DOHH2 (cell line): ENCODE data around the gene HPS3.

Source experiments
- H3F3A ChIP-seq: fragments of 200-600 bp; sonication (generic), shearing (Covaris generic); 2 replicates; pipeline ENCODE4 v1.6.0; 2016; ENCODE audit warnings: antibody characterized with exemption, mild to moderate bottlenecking; ENCODE audit not compliant: control insufficient read depth, insufficient read depth
- H3K27ac ChIP-seq: fragments of 200-600 bp; sonication (generic); 2 replicates; pipeline ENCODE4 v1.5.1; 2014; ENCODE audit warnings: low read depth, mild to moderate bottlenecking, low read length, moderate library complexity
- H3K27me3 ChIP-seq: fragments of 200-600 bp; sonication (generic); 2 replicates; pipeline ENCODE4 v1.6.1; 2014; ENCODE audit warnings: mild to moderate bottlenecking, low read length, mixed read lengths; ENCODE audit not compliant: control insufficient read depth
- H3K36me3 ChIP-seq: fragments of 200-600 bp; sonication (generic); 2 replicates; pipeline ENCODE4 v1.6.1; 2014; ENCODE audit warnings: mild to moderate bottlenecking, low read length, moderate library complexity, mixed read lengths; ENCODE audit not compliant: control insufficient read depth
- H3K4me1 ChIP-seq: fragments of 200-600 bp; sonication (generic); 2 replicates; pipeline ENCODE4 v1.6.1; 2014; ENCODE audit warnings: mild to moderate bottlenecking, low read length, mixed read lengths; ENCODE audit not compliant: control insufficient read depth
- H3K4me2 ChIP-seq: fragments of 200-600 bp; sonication (generic); 2 replicates; pipeline ENCODE4 v1.6.0; 2014; ENCODE audit warnings: mild to moderate bottlenecking, low read length, moderate library complexity
- H3K4me3 ChIP-seq: fragments of 200-600 bp; sonication (generic); 2 replicates; pipeline ENCODE4 v1.5.1; 2014; ENCODE audit warnings: mild to moderate bottlenecking, low read length, mixed read lengths
- H3K79me2 ChIP-seq: fragments of 200-600 bp; sonication (generic); 2 replicates; pipeline ENCODE4 v1.6.1; 2014; ENCODE audit warnings: mild to moderate bottlenecking, low read length, mixed read lengths; ENCODE audit not compliant: control insufficient read depth
- H3K9me2 ChIP-seq: fragments of 200-600 bp; sonication (generic); replicated peaks from 2 replicates; pipeline ENCODE4 v1.6.1; 2014; ENCODE audit warnings: mild to moderate bottlenecking, low read length, mixed read lengths; ENCODE audit not compliant: control insufficient read depth
- H3K9me3 ChIP-seq: fragments of 200-600 bp; sonication (generic); 2 replicates; pipeline ENCODE4 v1.6.1; 2014; ENCODE audit warnings: antibody characterized with exemption, low read length, mixed read lengths; ENCODE audit not compliant: control insufficient read depth, insufficient read depth
- H4K20me1 ChIP-seq: fragments of 200-600 bp; sonication (generic); 2 replicates; pipeline ENCODE4 v1.6.0; 2014; ENCODE audit warnings: low read depth, mild to moderate bottlenecking, antibody characterized with exemption, low read length, moderate library complexity; ENCODE audit not compliant: control insufficient read depth, insufficient read depth
- CTCF ChIP-seq: fragments of 200-600 bp; sonication (generic); IDR thresholded peaks from one replicate; pipeline ENCODE4 v1.5.1; 2014; ENCODE audit warnings: antibody characterized with exemption, mild to moderate bottlenecking, low read depth, low read length; ENCODE audit not compliant: poor library complexity, severe bottlenecking
- EZH2phosphoT487 ChIP-seq: fragments of 200-600 bp; sonication (generic); IDR thresholded peaks from 2 replicates; pipeline ENCODE4 v1.6.1; 2017; ENCODE audit warnings: borderline replicate concordance, mild to moderate bottlenecking, antibody characterized with exemption, low read length, moderate library complexity, mixed read lengths

HPS3 gene

GRCh38 chr3:149214702-149215101, 85.3 kb downstream of the HPS3 start:
- Histone ChIP-seq H3K27ac (no peak overlapping the region), H3K36me3 (no peaks in the 10 kb centered on the region), H3K4me3 (no peak overlapping the region), H3K9me3 (peaks cover 2% of the 10 kb centered on the region; the same call in 1 of the 2 replicates), H4K20me1 (no peaks in the 10 kb centered on the region), H3K4me1 (no peaks in the 10 kb centered on the region), H3K4me2 (no peak overlapping the region), H3F3A (no peaks in the 10 kb centered on the region), H3K79me2 (no peaks in the 10 kb centered on the region), H3K9me2 (no peaks in the 10 kb centered on the region), H3K27me3 (no peaks in the 10 kb centered on the region)
- TF ChIP-seq EZH2phosphoT487 (no peak), CTCF (no peak)

GRCh38 chr3:149215515-149215914, 86.1 kb downstream of the HPS3 start:
- no peaks in the 10 kb centered on the region for H3K4me1 ChIP-seq
- no peak overlapping the region for H3K4me2 ChIP-seq
- no peaks in the 10 kb centered on the region for H3K79me2 ChIP-seq
- no peak overlapping the region for H3K4me3 ChIP-seq
- H3K27me3 ChIP-seq = no peaks in the 10 kb centered on the region
- no peak overlapping the region for H3K27ac ChIP-seq
- H3K9me3 ChIP-seq = peaks cover 2% of the 10 kb centered on the region; the same call in 1 of the 2 replicates
- no peaks in the 10 kb centered on the region for H3K9me2 ChIP-seq
- no peaks in the 10 kb centered on the region for H3F3A ChIP-seq
- no peaks in the 10 kb centered on the region for H3K36me3 ChIP-seq
- TF ChIP-seq CTCF (no peak), EZH2phosphoT487 (no peak)
- no peaks in the 10 kb centered on the region for H4K20me1 ChIP-seq

DNA sequence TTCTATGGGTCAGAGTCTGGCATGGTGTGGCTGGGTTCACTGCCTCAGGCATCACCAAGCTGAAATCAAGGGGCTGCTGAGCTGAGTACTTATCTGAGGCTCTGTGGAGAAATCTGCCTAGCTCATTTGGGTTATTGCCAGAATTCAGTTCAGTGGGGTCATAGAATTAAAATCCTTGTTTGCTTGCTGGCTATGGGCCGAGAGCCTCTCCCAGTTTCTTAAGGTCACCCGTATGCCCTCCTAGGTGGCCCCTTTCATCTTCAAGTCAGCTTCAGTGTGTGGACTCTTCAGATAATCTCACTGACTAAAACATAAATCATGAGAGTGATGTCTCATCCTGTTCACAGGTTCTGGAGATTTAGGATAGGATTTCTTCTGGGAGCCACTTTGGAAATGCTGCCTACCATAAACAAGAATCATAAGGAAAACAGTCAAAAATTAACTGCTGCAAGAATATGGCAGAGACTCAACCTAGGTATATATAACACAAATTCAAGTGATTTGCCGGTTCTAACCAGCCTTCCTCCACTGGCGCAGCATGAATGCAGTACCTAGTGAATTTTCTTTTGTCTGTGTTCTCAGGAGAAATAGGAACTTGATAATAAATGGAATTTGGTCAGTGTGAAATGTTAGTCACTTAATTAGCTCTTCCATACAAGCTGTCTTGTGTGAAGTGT, 86.9 kb downstream of the HPS3 start:
- no peaks in the 10 kb centered on the region for H3K4me1 ChIP-seq
- no peaks in the 10 kb centered on the region for H3F3A ChIP-seq
- H3K27me3 ChIP-seq = no peaks in the 10 kb centered on the region
- no peaks in the 10 kb centered on the region for H3K79me2 ChIP-seq
- H3K9me2 ChIP-seq = no peaks in the 10 kb centered on the region
- TF ChIP-seq CTCF = no peak
- TF ChIP-seq EZH2phosphoT487 = no peak
- H3K27ac ChIP-seq = no peak overlapping the region
- no peak overlapping the region for H3K4me3 ChIP-seq
- no peaks in the 10 kb centered on the region for H3K36me3 ChIP-seq
- no peaks in the 10 kb centered on the region for H4K20me1 ChIP-seq
- H3K4me2 ChIP-seq = no peak overlapping the region
- peaks cover 2% of the 10 kb centered on the region; the same call in 1 of the 2 replicates for H3K9me3 ChIP-seq
